ENCODE results near the gene RPGRIP1L.
"Not testable (repeated sequence)": the region's sequence is repeated elsewhere in the genome, so short reads cannot be mapped to it uniquely, and the experiment has no call there.

Gene RPGRIP1L

DNA sequence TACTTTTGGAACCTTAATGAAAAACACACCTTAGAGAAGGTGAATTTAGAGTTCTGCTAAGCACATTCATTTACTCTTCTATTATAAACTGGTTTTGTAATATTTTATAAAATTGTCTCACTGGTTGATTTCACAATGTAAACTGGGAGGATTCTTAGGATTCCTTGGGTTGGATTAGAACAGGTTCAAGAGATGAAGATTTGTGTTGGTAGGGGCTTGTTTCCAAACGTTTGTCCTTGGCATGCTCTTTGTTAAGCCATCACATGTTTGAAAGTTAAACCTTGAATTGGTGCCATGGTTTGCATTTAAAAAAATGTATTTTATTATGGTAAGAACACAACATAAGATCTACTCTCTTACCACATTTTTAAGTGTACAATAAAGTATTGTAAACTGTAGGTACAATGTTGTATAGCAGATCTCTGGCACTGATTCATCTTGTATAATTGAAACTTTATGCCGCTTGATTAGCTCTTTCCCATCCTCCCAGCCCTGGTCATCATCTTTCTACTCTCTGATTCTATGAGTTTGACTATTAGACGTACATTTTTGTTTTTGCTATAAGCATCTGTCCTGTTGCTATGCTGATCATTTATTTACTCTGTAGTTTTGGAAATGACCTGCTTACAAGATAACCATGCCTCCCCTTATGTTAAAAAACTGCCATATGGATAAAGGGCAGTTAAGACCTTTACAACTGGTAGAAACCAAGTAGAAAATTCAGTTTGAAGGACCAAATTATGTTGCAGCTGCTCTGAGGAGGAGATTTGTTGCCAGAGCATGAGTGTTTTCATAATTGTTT, 9.9 kb upstream of the RPGRIP1L start:
- TF ChIP-seq, protein P1, sequence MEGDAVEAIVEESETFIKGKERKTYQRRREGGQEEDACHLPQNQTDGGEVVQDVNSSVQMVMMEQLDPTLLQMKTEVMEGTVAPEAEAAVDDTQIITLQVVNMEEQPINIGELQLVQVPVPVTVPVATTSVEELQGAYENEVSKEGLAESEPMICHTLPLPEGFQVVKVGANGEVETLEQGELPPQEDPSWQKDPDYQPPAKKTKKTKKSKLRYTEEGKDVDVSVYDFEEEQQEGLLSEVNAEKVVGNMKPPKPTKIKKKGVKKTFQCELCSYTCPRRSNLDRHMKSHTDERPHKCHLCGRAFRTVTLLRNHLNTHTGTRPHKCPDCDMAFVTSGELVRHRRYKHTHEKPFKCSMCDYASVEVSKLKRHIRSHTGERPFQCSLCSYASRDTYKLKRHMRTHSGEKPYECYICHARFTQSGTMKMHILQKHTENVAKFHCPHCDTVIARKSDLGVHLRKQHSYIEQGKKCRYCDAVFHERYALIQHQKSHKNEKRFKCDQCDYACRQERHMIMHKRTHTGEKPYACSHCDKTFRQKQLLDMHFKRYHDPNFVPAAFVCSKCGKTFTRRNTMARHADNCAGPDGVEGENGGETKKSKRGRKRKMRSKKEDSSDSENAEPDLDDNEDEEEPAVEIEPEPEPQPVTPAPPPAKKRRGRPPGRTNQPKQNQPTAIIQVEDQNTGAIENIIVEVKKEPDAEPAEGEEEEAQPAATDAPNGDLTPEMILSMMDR (IDR thresholded peaks at IDR 0.05; ENCODE audit: insufficient read depth, missing control alignments), result no peak
- no peak for FAIRE-seq
- DNase-seq (ENCODE audit: insufficient read length, low spot score), result no peak

GRCh38 chr16:53712065-53712464, 8.4 kb upstream of the RPGRIP1L start:
- no peak for DNase-seq (ENCODE audit: insufficient read length, low spot score)
- FAIRE-seq, result no peak
- TF ChIP-seq, protein P1 (IDR thresholded peaks at IDR 0.05; ENCODE audit: insufficient read depth, missing control alignments), result no peak

DNA sequence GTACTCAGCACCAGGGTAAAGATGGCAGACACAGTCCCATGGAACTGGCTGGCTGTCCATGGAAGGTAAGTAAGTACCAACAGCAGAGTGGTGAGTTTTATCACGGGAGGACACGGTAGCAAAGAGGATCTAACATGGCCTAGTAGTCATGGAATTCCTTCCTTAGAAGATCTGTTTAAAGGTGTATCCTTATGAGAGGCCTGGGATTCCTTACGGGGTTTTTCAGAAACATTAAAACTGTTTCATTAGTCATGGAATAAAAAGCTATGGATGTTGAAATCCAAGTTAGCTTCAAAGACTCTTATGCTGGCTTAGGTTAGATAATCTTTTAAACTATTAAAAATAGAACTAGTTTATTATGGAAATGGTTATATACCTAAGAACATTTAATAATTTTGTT, 7.7 kb upstream of the RPGRIP1L start:
- FAIRE-seq, result no peak

GRCh38 chr16:53708490-53708889, 4.8 kb upstream of the RPGRIP1L start:
- FAIRE-seq, result no peak
- DNase-seq (ENCODE audit: insufficient read length, low spot score), result no peak
- TF ChIP-seq, protein P1 (IDR thresholded peaks at IDR 0.05; ENCODE audit: insufficient read depth, missing control alignments), result no peak

More for the DNA sequence above, 7.7 kb upstream of the RPGRIP1L start:
- no peak for DNase-seq (ENCODE audit: insufficient read length, low spot score)
- TF ChIP-seq, protein P1 (IDR thresholded peaks at IDR 0.05; ENCODE audit: insufficient read depth, missing control alignments), result no peak

GRCh38 chr16:53707671-53708070, 4.0 kb upstream of the RPGRIP1L start:
- DNase-seq (ENCODE audit: insufficient read length, low spot score) (no peak), FAIRE-seq (no peak)
- TF ChIP-seq, protein P1 (IDR thresholded peaks at IDR 0.05; ENCODE audit: insufficient read depth, missing control alignments), result no peak

- TF ChIP-seq, protein P1 (IDR thresholded peaks at IDR 0.05; ENCODE audit: insufficient read depth, missing control alignments), result no peak
- DNase-seq (ENCODE audit: insufficient read length, low spot score) (no peak), FAIRE-seq (no peak)
Measured at GRCh38 chr16:53704445-53704813, 770 bp upstream of the RPGRIP1L start.

DNA sequence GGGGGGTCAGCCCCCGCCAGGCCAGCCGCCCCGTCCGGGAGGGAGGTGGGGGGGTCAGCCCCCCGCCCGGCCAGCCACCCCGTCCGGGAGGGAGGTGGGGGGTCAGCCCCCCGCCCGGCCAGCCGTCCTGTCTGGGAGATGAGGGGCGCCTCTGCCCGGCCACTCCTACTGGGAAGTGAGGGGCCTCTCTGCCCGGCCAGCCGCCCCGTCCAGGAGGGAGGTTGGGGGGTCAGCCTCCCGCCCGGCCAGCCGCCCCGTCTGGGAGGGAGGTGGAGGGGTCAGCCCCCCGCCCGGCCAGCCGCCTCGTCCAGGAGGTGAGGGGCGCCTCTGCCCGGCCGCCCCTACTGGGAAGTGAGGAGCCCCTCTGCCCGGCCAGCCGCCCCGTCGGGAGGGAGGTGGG, 5.4 kb downstream of the RPGRIP1L start:
- FAIRE-seq; DNase-seq (ENCODE audit: insufficient read length, low spot score): not testable (repeated sequence)
